ENCODE data around the gene STK39.

STK39 gene

DNA sequence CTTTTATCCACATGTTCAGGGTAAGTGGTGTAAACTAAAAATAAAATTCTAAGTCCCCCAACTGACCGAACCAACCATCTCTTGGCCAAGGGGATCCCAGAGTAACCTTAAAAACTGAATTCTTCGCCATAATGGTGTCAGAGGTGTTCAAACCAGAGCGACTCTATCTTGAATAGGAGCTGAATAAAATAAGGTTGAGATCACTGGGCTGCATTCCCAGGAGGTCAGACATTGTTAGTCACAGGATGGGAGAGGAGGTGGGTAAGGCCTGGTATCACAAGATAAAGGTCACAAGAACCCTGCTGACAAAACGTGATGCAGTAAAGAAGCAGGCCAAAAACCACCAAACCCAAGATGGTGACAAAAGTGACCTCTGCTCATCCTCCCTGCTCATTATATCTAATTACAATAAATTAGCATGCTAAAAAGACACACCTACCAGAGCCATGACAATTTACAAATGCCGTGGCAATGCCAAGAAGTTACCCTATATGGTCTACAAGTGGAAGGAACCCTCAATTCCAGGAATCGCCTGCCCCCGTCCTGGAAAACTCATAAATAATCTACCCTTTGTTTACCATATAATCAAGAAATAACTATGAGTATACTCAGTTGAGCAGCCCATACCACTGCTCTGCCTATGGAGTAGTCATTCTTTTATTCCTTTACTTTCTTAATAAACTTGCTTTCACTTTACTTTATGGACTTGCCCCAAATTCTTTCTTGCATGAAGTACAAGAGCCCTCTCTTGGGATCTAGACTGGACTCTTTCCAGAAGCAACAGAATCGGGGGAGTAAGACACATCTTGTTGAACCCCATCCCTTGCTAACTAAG, 302.4 kb downstream of the STK39 start:
- DNase-seq = no peak

GRCh38 chr2:167943897-167944296, 303.5 kb downstream of the STK39 start:
- DNase-seq = no peak

- DNase-seq = no peak
Measured at GRCh38 chr2:167943368-167943767, 304.0 kb downstream of the STK39 start.

GRCh38 chr2:167942366-167943081, 304.9 kb downstream of the STK39 start:
- no peak for DNase-seq

GRCh38 chr2:167941604-167942003, 305.8 kb downstream of the STK39 start:
- DNase-seq = no peak

DNA sequence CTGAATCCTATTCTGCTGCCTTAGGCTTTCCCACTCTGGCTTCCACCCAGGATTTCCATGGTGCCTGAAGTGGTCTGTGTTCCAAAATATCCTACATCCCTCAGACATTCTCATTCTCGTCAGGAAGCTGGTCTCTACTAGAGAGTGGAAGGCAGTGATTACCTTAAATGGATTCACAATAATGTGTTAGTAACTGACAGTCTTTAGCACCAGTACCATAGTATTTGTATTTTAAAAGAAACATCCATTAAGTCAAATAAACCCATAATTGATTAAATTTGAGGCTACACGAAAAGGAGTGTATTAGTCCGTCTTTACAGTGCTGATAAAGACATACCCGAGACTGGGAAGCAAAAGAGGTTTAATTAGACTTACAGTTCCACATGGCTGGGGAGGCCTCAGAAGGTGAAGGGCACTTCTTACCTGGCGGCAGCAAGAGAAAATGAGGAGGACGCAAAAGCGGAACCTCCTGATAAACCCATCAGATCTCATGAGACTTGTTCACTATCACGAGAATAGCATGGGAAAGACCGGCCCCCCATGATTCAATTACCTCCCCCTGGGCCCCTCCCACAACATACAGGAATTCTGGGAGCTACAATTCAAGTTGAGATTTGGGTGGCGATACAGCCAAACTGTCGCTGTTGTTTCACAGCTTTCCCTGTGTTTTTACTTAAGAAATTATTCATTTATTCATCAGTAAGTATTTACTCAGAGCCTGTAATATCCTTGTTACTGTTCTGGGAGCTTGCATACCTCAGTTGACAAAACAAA, 306.5 kb downstream of the STK39 start:
- DNase-seq = no peak

GRCh38 chr2:167940346-167940725, 307.1 kb downstream of the STK39 start:
- no peak for DNase-seq

DNA sequence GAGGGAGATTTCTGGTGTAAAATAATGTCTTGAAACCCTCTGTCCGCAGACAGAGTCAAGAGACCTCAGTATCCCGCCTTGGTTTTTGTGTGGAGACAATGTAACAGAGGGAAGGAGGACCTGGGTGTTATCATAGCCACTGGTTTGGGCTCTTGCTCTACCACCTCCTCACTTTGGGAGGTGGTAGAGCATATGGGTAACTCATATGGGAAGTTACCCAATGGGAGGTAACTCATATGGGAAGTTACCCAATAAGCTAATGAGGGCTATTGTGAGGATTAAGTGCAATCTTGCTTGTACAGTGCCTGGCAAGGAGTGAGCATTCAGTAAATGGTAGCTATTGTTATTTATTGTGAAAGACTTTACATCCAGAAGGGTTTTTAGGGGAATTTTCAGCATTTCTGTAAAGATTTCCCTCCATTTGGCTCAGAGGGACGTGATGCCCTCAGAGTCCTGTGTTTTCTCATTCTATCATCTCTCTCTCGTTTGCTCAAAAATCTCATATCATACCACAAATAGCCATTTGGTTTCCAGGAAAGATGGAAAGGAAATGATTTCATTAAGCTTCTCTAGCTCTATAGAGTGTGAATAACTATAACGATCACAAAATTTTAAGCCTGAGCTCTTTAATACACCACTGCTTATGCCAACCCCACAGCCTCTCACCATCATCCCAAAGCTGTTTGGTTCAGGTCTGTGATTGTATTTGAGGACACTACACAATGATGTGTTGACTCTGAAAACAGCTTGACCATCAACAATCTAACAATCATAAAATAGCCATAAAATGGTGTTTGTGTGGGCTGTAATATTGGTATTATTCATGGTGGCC, 307.7 kb downstream of the STK39 start:
- no peak for DNase-seq

DNA sequence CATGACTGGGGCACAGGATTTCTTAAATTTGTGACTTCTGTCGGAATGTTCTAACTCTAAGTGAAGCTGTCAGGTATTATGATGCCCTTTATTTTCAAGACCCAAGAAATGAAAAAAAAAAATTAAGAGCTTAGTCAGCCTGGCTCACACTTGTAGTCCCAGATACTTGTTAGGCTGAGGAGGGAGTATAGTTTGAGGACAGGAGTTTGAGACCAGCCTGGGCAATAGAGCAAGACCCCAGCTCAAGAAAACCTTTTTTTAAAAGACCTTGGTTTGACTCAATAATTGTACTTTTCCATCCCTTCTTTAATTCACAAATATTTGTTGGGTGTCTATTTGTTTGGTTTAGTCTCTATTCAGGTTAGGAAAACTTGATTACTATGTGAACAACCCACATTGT, 310.0 kb downstream of the STK39 start:
- DNase-seq = no peak

DNA sequence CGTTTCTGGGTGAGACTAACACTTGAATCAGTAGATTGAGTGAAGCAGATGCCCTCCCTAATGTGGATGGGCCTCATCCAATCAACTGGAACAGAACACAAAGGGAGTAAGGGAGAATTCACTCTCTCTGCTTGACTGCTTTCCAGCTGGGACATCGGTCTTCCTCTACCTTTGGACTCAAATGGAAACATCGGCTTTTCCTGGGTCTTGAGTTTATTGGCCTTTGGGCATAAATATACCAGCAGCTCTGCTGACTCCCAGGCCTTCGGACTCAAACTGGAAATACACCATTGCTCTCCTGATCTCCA, 311.6 kb downstream of the STK39 start:
- DNase-seq = no peak

DNA sequence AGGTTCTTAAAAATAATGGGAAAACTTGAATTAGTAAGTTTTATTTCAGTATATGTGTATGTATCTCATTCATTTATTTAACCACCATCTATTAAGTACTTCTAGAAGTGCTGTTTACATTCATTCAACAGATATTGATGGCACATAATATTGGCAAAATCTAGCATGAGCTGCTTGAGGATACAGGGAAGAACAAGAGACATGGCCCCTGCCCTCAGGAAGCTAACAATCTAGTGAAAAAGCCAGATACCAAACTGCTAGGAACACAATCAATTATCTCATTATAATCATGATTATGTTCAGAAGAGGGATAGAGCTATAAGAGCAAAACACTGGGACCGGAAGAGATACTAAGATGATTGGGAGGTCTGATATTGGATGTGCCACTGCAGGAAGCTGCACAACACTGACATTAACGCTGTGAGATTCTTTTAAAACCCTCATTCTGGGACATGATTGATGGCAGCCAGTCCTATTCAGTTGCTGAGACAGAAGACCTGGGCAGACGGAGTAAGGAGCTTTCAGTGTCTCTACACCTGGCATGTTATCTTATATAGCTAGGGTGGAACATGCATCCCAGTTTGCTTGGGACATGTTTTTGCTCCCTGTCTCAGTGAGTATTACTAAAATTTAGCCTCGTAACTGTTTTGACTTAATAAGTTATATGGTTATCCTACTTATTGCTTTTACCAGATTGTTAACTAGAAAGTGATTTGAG, 314.1 kb downstream of the STK39 start:
- DNase-seq = no peak

DNA sequence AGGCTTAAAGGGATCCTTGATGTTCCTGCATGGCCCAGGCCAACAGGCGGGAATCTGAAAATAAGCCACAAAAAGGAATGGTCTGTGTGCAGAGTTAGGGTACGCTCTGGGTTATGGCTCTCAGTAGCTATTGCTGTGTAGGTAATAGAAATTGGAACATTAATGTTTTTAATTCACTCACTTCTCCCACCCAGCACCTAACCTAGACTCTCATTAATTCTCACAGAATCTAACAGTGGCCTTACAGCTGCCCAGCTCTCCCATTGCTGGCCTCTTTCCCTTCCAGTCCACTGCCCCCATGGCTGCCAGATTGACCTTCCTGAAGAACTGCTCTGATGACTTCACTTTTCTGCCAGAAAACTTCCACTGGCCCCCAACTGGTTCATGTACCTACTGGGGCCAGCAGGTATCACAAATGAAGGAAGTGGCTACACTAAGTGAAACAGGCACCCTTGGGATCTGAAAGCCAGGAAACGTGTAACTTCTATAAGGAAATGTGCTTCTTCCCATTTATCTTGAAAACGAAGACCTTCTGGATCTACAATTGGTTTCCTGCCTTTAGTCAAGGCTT, 315.2 kb downstream of the STK39 start:
- DNase-seq = no peak

DNA sequence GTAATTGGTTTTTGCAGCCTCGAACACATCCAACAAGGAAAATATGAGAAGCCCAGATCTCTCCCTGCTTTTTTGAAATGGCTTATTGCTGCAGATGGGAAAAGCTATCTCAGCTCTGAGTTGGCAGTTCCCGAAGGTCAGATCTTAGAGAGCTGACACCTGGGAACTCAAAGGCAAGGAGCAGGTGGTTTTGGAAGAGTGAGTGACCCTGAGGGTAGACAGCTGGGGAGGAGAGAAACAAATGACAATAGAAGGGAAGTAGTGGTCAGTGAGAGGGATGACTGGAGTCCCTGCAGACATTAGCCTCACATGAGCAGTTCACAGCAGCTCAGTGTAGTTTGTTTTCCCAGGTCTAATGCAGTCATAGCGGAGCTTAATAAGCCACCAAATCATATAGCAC, 317.9 kb downstream of the STK39 start:
- DNase-seq = no peak

DNA sequence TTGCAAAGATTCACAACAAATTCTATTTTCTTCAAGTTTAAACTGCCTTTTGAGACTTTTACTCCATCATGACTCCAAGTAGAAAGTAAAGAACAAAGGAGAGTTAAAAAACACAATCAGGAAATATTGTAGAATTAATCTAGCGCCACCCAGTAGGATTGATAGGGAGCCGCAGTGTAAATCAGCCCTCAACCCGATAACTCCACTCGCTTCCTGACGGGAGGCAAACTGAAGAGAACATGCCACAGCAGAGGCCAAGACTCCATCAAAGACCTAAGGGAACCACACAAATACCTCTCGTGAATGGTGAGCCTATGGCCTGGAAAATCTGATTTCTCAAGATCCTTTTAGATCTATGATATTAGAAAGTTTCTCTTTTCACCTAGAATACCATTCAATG, 319.0 kb downstream of the STK39 start:
- no peak for DNase-seq

- DNase-seq = peak; percentile 43
Measured at GRCh38 chr2:167925758-167926157, 321.6 kb downstream of the STK39 start.

GRCh38 chr2:167924556-167924955, 322.8 kb downstream of the STK39 start:
- peak; percentile 39 for DNase-seq

DNA sequence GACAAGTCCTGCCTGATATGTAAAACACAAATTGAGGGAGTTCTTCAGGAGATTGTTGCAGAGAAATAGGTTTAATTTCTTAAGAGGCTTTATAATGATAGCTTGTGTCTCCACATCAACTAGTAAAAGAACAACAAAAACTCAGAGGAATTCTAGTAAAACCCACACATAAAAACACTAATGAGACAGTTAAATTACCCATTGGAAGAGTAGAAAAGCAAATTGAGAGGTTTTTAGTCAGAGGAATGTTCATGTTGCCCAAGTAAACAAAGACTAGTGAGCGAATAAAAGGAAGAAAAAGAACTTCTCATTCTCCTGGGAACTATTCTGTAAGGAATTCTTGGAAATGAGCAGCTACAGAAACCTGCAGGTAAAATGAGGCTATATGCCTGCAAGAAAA, 330.6 kb downstream of the STK39 start:
- DNase-seq = no peak

DNA sequence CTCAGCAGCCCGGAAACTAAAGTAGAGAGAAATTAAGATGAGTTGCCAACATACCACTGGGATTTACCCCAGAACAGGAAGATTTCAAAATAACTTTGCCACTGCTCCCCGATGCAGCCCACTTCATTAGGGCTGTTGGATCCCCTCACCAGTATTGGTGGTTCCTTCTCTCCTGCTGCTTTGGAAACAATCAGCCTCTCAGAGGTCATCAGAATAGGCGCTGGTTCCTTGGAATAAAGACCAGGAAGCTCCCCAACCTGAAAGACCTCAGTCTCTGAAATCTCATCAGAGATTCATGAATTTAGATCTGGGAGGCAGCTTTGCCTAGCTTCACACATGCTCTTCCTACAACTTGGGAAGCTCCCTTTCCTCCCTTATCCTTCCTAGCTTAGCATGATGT, 332.4 kb downstream of the STK39 start:
- no peak for DNase-seq

- DNase-seq = no peak
Measured at GRCh38 chr2:167908786-167909185, 338.6 kb downstream of the STK39 start.

- no peak for DNase-seq
Measured at GRCh38 chr2:167905668-167906067, 341.7 kb downstream of the STK39 start.
